GM12864 (cell line): Measurements from ENCODE around the gene DAW1.
A peak's percentile ranks its signal among the peaks of the same experiment; 100 is the strongest.

ENCODE experiments used
- DNase-seq: peaks from one replicate; pipeline ENCODE4 v3.0.0-alpha.2; 2011; ENCODE audit warnings: low read depth
- H3K4me3 ChIP-seq: 2 replicates; pipeline ENCODE4 v1.5.1; 2011; ENCODE audit warnings: mild to moderate bottlenecking, low read depth, low read length, control low read depth
- CTCF ChIP-seq: IDR thresholded peaks from 2 replicates; pipeline ENCODE4 v1.5.1; 2011; ENCODE audit warnings: low read depth, mild to moderate bottlenecking, moderate library complexity, low read length, control low read depth, inconsistent platforms; ENCODE audit errors: missing control alignments

The DAW1 gene

DNA sequence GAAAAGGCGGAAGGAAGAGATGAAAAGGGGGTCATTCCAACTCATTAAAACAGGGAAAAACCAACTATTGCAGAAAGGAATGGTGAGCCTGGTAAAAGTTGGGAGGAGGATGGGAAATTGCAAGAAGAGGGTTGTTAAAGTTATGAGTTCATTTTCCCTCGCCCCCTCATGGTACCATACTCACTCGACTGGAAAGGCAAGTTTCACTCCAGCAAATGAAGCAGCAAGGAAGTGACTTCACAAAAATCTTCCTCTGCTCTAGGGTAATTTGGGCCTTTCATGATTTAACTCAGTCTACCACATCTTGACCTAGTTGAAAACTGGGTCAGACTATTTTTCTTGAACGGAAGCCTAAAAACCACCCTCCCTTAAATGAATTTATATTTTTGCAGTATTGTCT, 22.8 kb upstream of the DAW1 start:
- no peak for TF ChIP-seq CTCF
- DNase-seq: peak; percentile 21

GRCh38 chr2:227849906-227850305, 21.5 kb upstream of the DAW1 start:
- TF ChIP-seq CTCF: no peak
- no peak overlapping the region for H3K4me3 ChIP-seq
- no peak for DNase-seq

More for the DNA sequence above, 22.8 kb upstream of the DAW1 start:
- no peak overlapping the region for H3K4me3 ChIP-seq

DNA sequence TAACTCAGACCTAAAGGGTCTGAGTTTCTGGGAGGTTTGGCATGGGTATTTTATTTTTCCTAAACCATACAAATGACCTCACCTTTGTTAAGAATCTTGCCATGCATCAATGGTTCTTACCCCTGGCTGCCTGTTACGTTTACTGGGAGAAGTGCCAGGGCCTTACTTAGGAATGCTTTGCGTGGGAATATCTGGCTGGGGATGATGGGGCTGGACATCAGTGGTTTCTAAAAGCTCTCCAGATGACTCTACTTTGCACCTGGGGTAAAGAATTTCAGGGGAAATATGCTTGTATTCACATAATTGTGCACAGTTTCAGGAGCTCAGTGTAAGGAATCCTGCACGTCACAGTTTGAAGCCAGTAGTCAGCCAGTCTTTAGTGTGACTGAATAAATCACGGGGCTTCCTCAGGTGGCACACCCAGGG, 18.2 kb upstream of the DAW1 start:
- no peak for TF ChIP-seq CTCF
- DNase-seq: no peak
- H3K4me3 ChIP-seq: no peak overlapping the region

DNA sequence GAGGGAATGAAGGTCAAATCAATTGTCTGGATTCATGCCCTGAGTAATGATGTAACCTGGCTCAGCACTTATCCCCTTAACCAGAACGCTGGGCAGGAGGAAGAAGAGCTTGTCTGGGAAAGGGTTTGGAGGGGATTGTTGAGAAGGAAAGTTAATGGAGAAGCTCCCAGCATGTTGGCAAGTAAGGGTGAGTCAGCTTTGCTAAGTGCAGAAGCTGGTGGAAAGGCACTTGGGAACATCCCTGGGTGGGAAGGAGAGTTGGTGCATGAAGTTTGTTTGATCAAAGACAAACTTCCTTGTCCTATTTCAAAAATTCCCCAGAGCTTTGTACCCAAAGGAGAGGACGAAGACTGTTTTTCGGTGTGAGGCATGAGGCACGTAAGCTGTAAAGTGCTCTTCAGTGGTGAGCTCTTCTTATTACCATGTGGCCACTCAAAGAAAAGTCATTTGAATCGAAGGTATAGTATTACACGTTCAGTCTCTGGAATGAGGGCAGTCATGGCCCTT, 17.6 kb upstream of the DAW1 start:
- H3K4me3 ChIP-seq: no peak overlapping the region
- TF ChIP-seq CTCF: no peak
- DNase-seq: no peak

- TF ChIP-seq CTCF: no peak
- no peak for DNase-seq
- H3K4me3 ChIP-seq: no peak overlapping the region
Observed at GRCh38 chr2:227855440-227855839, 16.0 kb upstream of the DAW1 start.

DNA sequence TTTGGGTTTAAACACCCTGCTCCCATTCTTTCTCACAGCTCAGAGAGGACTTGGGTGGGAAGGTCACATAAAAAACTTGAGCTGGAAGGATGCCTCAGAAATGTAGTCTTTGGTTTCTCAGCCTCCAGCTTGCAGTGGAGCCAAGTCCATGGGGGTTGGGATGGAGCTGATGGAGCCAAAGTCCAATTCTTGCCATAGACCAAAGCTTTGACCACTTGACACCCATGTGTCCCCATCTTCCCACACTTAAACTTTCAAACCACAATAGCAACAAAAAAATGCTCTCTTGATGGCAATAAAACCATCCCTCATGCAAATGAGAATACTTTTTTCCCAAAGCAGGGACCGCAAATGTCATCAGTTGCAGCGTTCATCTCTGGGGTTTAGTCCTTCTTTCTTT, 14.7 kb upstream of the DAW1 start:
- no peak for DNase-seq
- no peak overlapping the region for H3K4me3 ChIP-seq
- no peak for TF ChIP-seq CTCF

DNA sequence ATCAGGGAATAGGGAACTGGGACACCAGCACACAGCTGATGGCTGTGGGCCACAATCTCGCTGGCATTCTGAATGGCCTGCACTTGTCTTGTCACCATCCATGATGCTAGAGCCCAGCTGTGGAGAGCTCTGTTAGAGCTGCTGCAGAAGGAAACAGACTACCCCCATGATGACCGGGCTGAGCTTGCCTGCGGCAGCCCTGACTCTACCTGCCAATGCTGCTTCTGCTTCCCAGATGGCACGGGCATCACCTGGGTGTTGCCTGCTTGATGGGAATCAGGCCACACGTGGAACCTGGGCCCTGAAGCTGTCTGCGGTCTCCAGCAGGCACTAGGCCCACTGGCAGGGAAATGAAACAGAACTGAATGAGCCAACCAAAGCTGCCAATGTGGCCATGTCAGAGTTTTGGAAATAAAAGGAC, 11.2 kb upstream of the DAW1 start:
- no peak overlapping the region for H3K4me3 ChIP-seq
- no peak for TF ChIP-seq CTCF
- no peak for DNase-seq
